HG03060 (cell line): Measurements from ENCODE around the gene PYGO2.
"Not testable (repeated sequence)": the region's sequence is repeated elsewhere in the genome, so short reads cannot be mapped to it uniquely, and the experiment has no call there.

ENCODE experiments used
- ATAC-seq: cut with Tn5 transposase; IDR thresholded peaks from one replicate; pipeline ENCODE4 v1.9.1; 2021; ENCODE audit warnings: low read depth, moderate number of reproducible peaks; ENCODE audit not compliant: unreplicated experiment

PYGO2 gene

DNA sequence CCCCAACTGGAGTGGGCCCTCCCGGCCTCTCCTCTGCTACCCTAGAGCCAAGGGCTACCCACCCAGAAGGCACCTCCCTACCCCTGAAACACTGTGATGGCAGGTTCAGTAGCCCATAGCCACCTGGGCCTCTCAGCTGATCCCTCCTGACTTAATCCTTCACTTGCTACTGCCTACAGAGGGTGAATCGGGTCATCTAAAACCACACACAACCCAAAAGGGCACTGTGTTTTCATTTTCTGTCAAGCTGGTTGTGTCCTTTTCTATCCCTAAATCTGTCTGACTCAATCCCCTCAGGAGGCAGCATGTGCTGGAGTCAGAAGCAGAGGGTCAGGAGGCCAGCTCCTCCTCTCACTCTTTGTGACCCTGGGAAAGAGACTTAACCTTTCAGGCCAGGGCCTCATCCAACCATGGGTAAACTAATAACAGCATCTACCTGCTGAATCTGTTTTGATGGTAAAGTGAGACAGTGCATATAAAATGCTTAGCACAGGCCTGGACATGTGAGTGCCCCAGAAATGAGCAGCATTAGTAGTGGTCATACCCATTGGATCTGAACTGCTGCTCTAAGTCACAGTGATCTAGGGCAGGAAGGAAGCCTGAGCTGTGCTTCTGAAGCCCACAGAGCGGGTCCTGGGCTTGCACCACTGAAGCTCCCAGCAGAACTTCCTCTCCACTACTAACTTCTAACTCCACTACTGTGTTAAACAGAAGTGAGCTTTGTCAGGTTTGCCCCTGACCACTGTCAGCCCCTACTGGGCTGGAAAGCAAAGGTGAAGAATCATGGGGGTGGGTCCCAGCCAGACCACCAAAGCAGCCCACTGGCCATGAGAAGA, 36.0 kb downstream of the PYGO2 start:
- no peak for ATAC-seq

DNA sequence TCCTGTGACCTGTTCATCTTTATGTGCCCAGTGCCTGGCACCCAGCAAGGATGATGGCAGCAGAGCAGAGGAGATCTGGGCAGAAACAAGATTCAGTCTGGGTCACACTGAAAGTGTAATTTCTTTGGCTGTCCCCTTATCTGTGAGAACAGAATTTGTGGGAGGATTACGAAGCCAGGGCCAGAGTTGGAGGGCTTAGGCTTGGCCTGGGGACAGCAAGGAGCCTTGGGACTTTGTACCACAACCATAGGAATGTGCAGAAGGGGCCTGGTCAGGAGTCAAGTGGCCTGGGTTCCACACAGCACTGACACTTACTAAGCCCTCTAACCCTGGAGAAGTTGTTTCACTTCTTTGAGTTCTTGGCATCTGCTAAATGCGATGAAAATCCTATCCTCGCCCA, 37.9 kb downstream of the PYGO2 start:
- ATAC-seq = no peak

GRCh38 chr1:154913273-154913672, 48.3 kb downstream of the PYGO2 start:
- no peak for ATAC-seq

GRCh38 chr1:154912755-154913154, 48.8 kb downstream of the PYGO2 start:
- no peak for ATAC-seq

DNA sequence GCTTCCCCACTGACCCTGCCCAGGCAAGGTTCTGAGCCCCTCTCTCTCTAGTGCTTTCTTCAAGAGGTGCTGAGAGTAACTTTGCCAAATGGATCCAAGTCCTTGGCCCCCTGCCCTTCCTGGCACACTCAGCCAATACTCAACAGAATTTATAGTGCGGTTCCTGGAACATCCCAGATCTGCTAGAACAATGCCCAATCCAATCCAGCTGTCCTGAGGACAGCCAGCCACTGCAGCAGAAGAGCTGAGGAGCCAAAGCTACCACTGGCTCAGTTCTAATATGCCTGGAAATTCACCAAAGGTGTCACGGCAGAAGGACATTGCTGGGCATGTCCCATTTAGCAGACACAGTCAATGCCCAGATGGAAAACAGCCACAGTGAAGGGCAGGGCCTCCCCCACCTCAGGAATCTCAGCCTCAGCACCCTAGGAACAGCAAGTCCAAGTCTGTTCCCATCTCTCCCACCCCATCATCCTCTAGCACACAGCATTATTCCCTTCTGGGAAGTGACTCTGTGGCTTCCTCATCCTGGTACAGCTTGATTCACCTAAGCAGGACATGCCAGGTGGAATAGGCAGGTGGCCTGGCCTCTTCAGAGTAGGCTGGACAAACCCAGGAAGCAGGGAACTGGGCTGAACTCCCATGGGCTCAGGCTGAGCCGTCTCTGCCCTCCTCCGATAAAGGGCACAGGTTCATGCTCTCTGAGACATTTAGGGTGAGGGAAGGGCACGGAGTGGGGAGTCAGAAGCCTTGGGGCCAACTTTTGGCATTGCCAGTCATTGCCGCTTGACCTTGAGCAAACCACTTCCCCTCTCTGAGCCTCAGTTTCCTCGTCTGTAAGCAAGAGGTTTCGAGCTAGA, 49.7 kb downstream of the PYGO2 start:
- no peak for ATAC-seq

DNA sequence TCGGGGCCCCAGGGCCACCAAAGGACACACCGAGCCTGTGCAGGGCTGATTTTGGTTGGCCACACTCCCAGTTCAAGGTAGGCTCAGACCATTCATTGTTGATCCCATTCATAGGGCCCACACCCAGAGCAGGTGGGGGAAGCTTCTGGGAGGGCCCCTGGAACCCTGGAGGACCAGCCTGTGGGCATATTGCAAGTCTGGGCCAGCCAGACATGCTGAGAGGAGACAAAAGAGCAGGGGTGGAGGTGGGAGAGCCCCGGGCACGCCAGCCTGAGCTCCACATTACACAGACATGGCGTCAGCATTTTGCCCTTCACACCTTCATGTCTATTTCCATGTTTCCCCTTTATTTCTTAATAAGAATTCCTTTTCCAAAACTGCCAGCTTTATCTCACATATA, 50.7 kb downstream of the PYGO2 start:
- ATAC-seq = no peak

GRCh38 chr1:154908937-154909336, 52.6 kb downstream of the PYGO2 start:
- no peak for ATAC-seq

- not testable (repeated sequence) for ATAC-seq
These were observed 53.5 kb downstream of the PYGO2 start for GRCh38 chr1:154908129-154908528.
